Measurements from ENCODE around the gene KLHDC8A.
"Not testable (repeated sequence)": the region's sequence is repeated elsewhere in the genome, so short reads cannot be mapped to it uniquely, and the experiment has no call there.

The KLHDC8A gene

DNA sequence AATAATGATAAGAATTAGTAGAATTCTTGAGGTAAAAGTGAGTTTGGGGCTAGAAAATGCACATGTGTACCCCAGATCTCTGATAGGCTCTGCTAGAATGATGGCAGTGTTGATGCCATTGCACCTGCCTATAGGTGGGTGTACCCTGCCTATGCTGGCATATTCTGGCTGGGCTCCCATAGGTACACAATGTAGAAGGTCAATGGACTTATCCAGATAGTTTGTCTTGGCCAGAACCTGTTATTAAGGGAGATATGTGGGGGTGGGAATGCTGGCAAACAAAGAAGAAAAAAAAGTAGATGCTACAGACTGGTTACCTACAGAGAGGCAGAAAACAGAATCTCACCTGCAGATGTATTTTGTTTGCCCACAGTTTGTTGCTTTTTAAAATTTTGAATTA is 14.1 kb upstream of the KLHDC8A start:
- no peak for DNase-seq

DNA sequence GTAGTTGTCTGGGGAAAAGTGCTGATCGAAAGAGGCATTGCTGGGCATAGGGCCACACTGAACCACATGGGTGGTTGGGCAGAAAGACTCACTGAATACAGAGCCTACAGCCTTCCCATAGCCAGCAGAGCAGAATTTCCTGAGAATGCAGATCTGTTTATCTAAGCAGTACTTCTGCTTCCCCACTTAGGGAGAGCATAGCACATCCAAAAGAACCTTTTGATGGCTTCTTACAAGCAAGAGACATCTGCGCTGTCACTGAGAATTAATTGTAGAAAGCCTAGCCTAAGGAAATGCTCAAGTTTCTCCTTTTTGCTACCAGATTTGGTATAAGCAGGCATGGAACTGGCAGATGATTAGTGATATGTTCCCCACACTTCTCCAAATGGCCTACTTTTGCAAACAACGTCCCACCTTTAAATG is 13.0 kb upstream of the KLHDC8A start:
- no peak for DNase-seq

DNA sequence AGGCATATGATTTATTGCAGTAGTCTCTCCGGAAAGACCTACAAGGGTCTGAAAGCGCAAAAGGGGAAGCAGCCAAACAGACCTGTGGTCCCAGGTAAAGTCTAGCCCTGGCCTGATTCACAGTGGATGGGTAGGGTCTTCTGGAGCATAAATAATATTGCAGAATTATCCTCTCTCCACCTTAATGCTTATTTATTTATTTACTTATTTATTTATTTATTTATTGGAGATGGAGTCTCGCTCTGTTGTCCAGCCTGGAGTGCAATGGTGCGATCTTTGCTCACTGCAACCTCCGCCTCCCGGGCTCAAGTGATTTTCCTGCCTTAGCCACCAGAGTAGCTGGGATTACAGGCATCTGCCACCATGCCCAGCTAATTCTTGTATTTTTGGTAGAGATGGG is 11.8 kb upstream of the KLHDC8A start:
- DNase-seq, result no peak

DNA sequence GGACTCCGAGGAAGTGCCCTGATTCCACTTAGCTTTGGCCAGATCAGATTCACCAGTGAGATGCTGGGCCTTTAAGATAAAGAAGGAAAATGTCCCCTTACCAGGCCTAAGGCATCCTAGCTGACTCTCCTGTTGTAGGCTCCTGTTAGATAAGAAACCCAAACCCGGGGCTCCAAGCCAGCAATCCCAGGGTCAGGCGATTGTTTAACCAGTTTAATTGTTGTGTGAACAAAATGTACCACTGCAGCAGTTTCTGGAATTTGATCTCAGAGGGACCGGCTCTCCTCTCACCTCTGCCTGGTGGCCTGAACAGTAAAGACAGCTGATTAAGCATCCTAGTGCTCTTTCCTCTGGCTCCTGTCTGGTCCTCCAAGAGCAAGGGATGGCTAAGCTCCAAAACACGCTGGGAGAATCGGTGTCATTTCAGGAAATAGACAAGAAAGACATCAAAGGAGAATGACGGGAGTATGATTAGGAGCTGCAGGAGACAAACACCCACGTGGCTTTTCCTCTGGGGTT is 9.3 kb upstream of the KLHDC8A start:
- DNase-seq, result no peak

DNA sequence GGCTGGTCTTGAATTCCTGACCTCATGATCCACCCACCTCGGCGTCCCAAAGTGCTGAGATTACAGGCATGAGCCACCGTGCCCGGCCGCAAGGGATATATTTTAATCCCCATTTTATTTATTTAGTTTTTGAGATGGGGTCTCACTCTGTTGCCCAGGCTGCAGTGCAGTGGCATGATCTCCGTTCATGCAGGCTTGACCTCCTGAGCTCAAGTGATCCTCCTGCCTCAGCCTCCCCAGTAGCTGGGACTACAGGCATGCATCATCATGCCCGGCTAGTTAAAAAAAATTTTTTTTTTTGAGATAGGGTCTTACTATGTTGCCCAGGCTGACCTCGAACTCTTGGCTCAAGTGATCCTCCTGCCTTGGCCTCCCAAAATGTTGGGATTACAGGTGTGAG is 8.4 kb upstream of the KLHDC8A start:
- DNase-seq, result not testable (repeated sequence)

DNA sequence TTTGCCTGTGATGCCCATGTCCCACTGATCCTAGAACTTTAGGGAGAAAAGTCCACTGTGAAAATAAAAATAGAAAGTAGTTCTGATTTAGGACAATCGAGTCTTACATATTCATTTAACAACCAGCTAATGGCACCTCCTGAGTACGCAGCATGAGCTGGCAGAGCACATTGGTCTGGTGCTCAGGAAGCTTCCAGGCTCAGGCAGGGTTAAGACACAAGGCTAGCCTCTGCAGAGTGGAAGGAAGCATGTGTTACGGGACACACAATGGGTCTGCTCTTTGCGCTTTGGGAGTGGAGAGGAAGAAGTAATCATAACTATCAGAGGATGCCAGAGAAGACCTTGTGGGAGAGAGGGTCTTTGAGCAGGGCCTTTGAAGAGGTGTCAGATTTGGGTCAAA is 4.2 kb upstream of the KLHDC8A start:
- no peak for DNase-seq

DNA sequence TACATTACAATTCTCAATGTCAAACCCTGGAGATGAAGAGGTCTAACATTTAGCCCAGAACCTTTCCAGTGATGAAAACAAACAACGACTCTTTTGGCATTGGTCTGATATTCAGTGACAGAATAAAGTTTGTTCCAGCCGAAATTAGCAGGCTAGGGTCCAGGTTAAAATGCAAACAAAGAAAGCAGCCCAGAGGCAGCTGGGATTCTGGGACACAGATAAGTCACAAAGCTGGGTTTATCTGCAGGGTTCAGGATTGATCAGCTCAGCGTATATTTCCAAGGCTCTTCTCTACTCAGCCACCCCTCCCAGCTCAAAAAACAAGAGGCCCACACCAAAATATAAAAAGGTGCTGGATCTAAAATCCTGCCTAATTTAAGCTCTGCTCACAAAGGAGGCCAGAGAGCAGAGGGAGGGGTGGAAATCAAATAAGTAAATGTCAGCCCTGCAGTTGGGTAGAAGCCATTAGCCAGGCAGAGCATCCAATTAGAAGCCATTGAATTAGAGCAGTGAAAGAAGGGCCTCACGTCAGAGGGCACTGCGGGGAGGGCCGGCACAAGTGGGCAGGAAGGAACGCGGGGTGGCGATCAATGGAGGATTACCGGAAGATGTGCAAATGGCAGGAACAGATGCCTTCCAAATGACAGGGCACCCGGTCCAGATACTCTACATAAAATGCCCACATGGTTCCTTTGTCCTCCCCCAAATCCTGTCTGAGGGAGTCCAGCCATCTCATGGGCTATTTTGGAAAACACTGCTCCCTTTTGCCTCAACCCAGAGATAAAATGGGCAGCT is 3.2 kb upstream of the KLHDC8A start:
- no peak for DNase-seq

DNA sequence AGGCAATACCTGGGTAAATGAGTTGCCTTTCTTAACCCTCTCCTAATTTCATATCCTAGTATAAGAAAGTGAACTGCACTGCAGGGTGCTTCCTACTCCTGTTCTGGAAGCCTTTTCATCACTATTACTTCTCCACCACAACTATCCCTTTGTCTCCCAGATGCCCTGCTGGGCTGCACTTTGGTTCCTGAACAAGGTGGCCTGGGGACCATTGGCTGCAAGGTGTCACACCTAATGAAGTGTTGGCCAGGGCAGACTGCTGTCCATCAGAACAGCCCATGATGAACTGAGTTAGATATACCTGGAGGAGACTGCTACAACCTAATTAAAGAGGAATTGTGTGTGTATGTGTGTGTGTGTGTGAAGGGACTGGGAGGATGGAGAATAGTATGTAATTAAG is 1.9 kb upstream of the KLHDC8A start:
- DNase-seq, result no peak

DNA sequence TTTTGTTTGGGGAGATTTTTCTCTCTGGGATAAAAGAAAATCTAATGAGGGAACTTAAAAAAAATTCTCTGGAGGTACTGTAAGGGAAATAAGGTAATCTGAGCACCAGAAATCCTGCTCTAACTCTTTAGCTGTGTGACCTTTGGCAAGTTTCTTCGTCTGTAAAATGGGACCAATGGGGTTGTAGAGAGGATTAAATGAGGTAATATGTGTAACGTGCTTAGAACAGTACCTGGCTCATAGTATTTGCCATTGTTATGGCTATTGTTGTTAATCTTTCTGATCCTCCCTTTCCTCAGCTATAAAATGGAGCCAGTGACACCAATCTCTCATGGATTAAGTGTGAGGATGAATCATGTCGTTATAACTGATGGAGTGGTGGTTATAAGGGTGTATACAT is 845 bp upstream of the KLHDC8A start:
- no peak for DNase-seq

DNA sequence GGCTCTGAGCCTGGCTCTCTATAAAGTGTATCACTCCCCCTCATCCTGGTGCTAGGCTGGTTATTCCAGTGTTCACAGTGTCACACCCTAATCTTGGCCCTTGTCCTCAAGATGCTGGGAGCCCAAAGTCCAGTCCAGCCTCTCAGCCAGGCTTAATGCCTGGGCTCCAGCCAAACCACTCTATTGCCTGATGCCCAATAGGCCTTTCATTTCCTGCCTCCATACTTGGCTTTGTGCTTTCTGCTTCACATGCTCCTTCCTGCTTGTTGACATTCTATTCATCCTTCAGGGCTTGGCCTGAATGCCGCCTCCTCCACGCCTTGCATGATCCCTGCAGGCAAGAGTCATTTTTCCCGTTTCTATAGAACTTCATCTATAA is 1.7 kb downstream of the KLHDC8A start:
- no peak for DNase-seq

DNA sequence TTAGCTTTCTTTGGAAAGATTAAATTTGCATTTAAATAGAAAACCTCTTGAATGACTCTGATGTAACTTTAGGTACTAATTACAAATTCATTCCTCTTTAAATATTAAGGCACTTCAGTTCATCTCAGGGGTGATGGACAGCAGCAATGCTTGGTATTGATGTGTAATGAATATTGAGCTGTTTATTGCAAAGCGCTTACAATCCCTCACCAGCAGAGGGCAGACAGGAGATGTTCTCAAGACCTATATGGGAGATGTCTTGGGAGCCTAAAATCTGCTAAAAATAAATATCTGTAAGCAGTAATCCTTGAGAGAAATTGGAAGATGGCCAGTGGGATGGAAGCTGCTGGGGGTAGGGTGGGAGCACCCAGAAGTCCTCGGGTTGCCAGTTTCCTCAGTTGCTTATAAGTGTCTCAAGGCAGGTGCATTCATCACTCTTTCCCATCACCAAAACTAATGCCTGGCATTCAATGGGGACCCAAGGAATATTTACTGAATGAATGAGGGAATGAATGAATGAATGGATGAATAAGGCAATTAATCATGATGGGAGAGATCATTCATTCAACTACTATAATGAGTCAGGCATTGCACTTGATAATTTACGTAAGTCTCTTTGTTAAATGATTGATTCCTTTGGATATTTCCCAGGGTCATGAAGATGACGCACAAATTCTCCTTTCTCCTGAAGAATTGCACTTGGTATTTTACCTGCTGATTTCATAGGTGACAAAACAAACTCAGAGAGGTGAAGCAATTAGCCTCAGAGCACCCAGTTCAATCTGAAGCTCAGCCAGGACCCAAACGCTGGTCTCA is 2.3 kb downstream of the KLHDC8A start:
- DNase-seq, result peak in 4 of 5 experiments; percentile 24 to 64 (median 31)

DNA sequence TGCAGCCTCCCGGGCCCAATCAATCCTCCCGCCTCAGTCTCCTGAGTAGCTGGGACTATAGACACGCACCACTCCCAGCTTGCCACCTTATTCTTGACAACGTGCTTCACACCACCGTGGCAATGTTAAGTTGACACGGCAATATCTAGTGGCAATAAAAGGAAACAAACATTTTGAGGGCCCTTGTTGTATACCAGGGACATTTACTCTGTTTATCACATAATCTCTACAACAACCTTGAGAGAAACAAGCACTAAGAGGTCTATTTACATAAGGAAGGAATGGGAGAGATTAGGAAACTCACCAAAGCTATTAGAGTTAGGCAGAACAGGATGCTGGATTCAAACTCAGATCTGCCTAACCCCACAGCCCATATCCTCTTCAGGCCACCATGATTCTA is 3.1 kb downstream of the KLHDC8A start:
- no peak for DNase-seq

DNA sequence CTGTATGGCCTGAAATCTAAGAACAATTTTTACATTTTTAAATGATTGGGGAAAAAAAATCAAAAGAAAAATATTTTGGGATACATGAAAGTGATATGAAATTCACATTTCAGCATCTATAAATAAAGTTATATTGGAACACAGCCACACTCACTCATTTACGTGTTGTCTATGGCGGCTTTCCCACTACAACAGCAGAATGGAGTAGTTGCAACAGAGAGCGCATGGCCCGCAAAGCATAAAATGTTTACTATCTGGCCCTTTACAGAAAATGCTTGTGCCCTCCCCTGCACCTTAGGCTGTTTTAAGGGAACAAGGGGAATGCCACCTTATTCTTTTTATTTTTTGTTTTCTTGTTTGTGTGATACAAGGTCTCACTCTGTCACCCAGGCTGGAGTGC is 3.5 kb downstream of the KLHDC8A start:
- no peak for DNase-seq

DNA sequence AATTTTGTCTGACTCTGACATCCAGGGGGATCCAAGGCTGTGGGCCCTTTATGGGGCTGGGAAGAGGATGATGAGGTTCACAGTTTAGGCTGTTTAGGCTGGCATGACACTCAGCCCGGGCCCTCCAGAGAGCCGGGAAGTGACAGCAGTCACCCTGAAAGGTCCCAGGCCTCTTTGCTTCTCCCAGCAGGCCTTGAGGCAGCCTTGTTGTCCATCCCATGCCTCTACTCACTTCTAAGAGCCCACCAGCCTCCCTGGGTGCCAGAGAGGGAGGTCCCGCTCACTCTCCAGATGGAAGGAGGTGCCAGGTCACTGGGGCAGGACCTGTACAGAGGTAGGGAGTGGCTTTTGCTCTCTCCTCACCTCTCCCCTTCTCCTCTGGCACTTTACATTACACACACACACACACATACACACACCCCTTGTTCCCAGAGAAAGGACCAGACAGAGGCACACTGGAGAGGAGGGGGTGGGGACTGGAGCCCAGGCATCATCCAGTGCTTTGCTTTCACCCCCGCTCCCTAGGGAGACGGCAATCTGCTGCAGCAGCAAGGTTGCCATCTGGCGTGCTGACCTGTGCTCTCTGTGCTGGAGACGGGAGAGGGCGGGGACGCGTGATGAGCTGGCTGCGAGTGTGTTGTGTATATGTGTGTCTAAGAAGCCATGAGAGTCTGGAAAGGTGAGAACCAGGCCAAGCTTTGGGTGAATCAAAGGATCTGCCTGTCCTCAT is 4.6 kb downstream of the KLHDC8A start:
- DNase-seq, result no peak

DNA sequence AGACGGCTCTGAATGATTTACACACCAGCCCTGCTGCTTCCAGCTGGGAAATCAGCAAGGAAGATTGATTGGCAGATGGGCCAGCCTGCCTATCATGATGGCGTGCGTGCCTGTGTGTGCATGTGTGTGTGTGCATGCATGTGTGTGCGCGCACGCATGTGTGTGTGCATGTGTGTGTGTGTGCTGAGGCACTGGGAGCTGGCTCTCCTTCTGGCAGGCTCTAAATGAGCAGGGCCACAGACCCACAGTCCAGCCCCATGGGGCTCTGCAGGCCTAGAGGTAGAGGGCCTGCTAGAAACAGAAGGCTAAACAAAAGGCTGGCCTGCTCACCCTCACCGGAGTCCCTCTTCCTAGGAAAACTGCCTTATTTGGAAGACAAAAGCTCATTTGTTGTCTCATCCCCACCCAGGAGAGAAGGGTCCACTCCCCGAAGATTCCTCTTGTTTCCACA is 6.0 kb downstream of the KLHDC8A start:
- DNase-seq, result no peak

DNA sequence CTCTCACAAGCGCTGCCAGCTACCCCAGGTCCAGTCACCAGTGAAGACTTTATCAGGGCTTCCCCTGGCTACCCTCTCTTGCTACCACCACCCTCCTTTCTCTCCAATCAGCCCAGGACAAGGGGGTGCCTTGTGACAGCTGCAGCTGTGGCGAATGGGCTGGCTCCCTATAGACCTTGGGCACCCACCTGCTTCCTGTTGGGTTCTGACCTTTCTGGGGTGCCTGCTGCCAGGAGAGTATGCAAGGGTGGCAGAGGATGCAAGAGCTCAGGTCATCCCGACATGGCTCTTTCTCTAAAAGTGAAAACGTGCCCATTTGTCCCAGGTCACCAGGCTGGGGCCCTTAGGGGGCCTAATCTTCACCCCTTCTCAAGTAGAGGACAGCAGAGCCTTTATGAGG is 6.6 kb downstream of the KLHDC8A start:
- no peak for DNase-seq

DNA sequence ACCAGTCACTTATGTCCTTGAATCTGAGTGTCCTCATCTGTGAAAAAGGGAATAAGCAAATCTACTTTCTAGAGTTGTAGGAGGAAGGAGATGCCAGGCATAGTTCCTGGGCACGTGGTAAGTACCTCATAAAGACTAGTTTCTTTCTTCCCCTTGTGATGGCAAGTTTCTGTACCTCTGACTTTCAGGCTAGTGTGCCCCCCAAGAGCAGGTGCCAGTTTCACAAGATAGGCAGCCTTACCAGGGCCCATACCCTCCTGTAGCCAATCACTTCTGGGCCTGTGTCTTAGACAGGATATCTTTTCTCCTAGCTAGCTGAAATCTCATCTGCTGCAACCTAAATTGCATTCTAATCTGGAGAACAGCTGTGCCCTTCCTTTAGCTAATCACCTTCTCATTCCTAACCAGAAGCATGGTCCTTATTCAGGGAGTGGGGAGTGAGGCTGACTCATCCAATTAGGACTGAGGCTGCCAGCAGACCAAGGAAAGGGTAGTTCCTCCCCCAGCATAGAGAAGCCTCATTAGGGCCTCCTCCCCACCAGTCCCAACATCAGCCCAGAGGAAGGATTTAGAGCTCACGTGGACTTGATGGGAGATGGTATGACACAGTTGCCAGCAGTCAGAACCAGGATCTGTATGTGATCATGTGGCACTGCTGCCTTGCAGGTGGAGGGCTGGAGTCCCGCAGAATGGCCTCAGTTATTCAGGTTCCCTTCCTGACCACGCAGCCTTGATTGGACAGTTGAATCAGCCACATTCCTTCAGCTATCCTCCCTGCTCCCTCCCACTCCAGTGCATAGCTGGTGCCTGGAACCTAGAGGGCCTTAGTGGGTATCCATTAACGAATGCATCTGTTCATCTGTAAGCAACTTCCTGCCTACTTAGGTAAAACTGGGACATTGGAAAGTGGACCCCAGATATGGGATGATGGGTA is 7.9 kb downstream of the KLHDC8A start:
- no peak for DNase-seq

DNA sequence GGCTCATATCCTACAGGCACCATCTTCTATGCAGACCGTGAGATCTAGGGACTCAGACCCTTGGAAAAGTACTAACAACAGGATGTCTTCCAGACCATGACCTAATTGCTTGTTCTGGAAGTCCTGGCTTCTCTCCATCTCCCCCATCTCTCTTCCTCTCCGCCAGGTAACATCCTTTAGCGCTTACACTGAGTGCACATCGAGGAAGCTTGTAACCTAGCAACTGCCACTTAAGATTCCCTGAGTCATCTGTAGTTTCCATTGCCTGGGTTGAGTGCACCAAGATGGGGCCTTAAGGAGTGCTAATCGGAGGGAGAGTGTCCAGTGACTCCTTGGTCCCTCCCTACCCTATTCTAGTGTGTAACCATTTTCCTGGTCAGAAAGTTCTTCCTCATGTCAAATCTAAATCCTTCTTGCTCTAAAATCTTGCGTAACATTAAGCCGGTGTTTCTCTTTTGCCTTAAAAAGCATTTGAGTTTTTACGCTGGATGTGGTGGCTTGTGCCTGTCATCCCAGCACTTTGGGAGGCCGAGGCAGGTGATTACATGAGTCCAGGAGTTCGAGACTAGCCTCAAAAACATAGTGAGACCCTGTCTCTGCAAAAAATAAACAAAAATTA is 9.7 kb downstream of the KLHDC8A start:
- DNase-seq, result no peak

DNA sequence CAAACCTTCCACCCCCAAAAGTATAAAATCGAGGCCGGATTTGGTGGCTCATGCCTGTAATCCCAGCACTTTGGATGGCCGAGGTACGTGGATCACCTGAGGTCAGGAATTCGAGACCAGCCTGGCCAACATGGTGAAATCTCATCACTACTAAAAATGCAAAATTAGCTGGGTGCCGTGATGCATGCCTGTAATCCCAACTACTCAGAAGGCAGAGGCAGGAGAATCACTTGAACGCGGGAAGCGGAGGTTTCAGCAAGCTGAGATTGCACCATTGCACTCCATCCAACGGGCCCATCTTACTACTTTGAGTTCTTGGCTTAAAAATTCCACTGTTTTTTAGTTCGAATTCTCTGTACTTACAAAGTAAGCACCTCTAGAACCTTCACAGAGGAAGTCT is 11.0 kb downstream of the KLHDC8A start:
- no peak for DNase-seq

DNA sequence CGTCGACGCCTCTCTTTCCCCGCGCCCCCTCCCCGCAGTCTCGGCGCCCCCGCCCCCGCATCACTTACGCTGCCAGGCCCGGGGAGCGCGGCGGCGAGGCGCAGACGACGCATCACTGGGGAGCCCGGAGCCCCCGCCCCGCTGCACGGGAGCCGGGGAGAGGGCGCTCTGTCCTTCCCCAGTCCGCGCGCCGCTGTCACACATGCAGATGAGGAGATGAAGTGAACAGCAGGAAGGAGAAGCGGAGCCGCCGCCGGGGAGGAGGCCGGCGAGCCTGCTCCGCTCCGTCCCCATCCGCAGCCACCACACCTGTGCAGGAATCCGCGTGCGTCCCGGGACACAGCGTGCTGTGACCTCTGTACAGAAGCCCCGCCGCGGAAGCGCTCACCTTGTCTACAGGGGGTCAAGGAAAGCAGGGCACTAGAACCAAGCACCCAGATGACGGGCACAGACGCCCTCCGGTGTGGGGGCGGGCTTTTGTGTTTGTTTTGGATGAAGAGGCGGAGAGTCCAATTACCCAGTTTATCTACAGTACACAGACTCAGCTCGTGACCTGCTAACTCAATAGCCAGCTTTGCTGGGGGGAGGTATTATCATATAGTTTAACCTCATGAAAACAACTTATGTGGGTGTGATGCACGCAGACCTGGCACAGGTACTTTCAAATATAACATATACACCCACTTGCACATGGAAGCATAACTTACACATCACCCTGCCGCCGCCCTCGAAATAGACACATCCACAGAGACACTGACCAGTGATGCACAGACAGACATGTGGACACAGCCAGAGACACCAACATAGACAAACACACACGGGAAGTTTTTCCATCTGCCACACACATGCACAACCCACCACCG is 12.4 kb downstream of the KLHDC8A start:
- DNase-seq, result peak in 3 of 5 experiments; percentile 17 to 22 (median 19)
